AG08395 (cell line): ENCODE results near the gene LSR.
"Not testable (repeated sequence)": the region's sequence is repeated elsewhere in the genome, so short reads cannot be mapped to it uniquely, and the experiment has no call there.

Experiments used
- DNase-seq: peaks from one replicate; pipeline ENCODE4 v3.0.0; 2012; ENCODE audit warnings: mixed read lengths, low spot score

LSR gene

GRCh38 chr19:35219008-35219407 lies 29.8 kb upstream of the LSR start:
- no peak for DNase-seq

GRCh38 chr19:35220315-35220921 lies 28.4 kb upstream of the LSR start:
- no peak for DNase-seq

GRCh38 chr19:35220973-35221590 lies 27.7 kb upstream of the LSR start:
- DNase-seq = not testable (repeated sequence)

- DNase-seq = no peak
These were observed 26.3 kb upstream of the LSR start for GRCh38 chr19:35222373-35223015.

- no peak for DNase-seq
These were observed 25.6 kb upstream of the LSR start for GRCh38 chr19:35223084-35223790.

- peak; percentile 68 for DNase-seq
These were observed 24.8 kb upstream of the LSR start for GRCh38 chr19:35223862-35224505.

GRCh38 chr19:35224681-35225571 lies 23.9 kb upstream of the LSR start:
- no peak for DNase-seq

- DNase-seq = no peak
These were observed 22.9 kb upstream of the LSR start for GRCh38 chr19:35225951-35226350.

GRCh38 chr19:35226748-35227147 lies 22.1 kb upstream of the LSR start:
- no peak for DNase-seq

- DNase-seq = no peak
These were observed 20.4 kb upstream of the LSR start, which contains the start of gene FAM187B for GRCh38 chr19:35228177-35228930. TSS of gene FAM187B (minus strand) at chr19:35228739. CDS start at chr19:35228680, 59 bp downstream.

GRCh38 chr19:35229601-35230000 lies 19.2 kb upstream of the LSR start:
- DNase-seq = no peak

- no peak for DNase-seq
These were observed 16.7 kb upstream of the LSR start for GRCh38 chr19:35231956-35232645.

GRCh38 chr19:35232912-35233311 lies 15.9 kb upstream of the LSR start:
- DNase-seq = no peak

GRCh38 chr19:35236638-35237400 lies 12.0 kb upstream of the LSR start:
- DNase-seq = no peak

GRCh38 chr19:35239597-35239996 lies 9.2 kb upstream of the LSR start:
- DNase-seq = not testable (repeated sequence)

- DNase-seq = no peak
These were observed 8.5 kb upstream of the LSR start for GRCh38 chr19:35240327-35240726.

- no peak for DNase-seq
These were observed 7.4 kb upstream of the LSR start for GRCh38 chr19:35241417-35241816.

GRCh38 chr19:35246466-35247092 lies 2.2 kb upstream of the LSR start:
- DNase-seq = no peak
